ENCODE measurements around the gene PHF1.
"Not testable (repeated sequence)": the region's sequence is repeated elsewhere in the genome, so short reads cannot be mapped to it uniquely, and the experiment has no call there.

The PHF1 gene

DNA sequence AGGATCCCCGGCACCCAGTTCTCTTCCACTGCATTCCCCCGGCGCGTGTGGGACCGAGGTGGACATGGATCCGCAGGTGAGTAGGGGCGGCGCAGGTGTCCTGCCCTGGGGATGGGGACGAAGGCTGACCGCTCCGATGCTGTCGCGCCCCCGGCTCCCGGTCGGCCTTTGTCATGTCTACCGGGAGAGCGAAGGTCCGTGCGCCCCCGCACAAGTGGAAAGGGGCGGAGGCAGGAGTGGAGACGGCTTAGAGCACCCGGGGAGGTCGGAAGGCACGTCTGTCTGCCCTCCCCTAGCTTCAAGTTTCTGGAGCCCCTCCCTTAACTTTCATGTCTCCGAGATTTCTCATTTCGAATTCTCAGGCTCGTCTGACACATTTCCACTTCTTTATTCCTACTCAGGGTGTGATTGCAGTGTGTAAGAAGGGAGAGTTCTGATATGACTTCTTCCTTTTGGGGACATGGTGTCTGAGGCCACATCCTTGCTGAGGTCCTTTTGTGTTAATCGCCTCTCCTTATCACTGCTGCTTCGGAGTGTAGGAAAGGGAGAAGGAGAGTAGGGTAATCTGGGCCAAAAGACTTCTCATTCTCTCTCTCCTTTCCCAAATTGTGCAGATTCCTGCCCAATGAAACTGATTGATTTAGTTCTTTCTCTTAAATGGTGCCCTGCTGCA, 18.8 kb upstream of the PHF1 start:
- DNase-seq, result peak; percentile 68

DNA sequence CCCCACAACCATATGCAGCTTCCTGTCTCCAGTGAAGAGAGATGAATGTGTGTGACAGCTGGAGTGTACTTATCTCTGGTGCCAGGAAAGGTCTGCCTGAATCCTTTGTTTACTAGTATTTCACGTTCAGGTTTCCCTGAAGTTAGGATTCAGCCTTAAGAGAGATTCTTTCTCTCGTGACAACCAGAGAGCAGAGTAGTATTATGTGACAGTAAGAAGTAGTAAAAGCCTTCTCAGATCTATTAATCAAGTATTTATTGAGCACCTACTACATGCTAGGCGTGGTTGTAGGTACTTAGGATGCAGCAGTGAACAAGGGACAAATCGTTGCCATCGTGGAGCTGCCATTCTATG, 18.2 kb upstream of the PHF1 start:
- peak; percentile 68 for DNase-seq

DNA sequence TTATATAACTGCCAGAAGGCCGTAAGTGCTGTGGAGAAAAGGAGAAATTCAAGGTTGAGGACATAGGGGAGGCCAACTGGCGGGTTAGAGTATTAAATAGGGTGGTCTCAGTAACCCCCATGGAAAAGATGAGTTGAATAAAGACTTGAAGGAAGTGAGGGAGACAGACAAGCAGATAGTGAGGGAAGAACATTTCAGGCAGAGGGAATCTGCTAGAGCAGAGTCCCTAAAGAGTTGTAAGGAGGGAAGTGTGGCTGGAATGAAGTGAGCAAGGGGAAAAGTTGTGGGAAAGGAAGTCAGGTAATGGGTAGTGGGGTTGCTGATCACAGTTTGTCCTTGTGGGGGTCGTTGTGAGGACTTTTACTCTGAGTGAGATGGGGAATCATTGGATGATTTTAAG, 17.8 kb upstream of the PHF1 start:
- DNase-seq, result no peak

DNA sequence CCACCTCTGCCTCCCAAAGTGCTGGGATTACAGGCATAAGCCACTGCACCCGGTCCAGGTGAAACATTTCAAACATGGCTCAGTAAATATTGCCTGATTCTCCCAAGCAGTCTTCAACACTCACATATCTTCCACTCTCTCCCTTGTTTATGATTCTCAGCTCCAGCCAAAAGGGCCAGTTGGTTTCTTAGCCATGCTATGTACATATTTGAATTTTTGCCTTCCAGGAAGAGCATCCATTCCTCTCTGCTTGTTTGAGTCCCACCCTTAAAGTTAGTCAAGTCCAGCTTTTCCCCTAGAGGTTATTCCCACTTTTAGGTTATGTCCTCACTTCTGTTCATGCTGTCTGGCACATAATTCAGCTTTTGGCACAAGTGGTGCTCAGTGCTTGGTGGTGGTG, 13.3 kb upstream of the PHF1 start:
- DNase-seq, result no peak

DNA sequence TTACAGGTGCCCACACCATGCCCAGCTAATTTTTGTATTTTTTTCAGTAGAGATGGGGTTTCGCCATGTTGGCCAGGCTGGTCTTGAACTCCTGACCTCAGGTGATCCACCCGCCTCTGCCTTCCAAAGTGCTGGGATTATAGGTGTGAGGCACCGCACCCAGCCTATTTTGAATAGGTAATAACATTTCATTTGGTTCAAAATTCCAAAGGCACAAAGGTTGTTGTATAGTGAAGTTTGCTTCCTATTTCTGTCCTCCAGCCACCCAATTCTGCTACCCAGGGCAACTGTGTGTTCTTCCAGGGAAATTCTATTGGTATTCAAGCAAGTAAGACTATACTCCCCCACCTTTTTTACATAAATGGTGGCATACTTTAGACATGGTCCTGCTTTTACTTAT, 12.2 kb upstream of the PHF1 start:
- DNase-seq, result not testable (repeated sequence)

DNA sequence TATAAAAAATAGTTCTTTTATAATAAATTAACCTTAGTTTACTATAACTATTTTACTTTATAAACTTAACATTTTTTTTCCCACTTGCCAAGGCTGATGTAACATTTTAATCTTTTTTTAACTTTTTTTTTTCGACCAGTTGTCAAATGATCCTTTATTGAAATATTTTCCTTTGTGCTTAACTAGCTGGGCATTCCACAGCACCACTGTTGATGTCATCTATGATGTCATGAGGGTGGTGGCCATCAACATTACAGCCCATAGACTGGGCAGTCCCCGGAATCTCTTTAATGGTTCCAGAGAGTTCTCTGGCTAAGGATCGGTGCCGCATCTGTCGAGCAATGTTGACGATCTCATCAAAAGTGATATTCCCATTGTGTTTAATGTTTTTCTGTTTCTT, 10.9 kb upstream of the PHF1 start:
- DNase-seq, result not testable (repeated sequence)

DNA sequence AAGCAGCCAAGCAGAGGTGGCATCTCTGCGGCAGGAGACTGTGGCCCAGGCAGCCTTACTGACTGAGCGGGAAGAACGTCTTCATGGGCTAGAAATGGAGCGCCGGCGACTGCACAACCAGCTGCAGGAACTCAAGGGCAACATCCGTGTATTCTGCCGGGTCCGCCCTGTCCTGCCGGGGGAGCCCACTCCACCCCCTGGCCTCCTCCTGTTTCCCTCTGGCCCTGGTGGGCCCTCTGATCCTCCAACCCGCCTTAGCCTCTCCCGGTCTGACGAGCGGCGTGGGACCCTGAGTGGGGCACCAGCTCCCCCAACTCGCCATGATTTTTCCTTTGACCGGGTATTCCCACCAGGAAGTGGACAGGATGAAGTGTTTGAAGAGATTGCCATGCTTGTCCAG, 5.9 kb upstream of the PHF1 start:
- no peak for DNase-seq

DNA sequence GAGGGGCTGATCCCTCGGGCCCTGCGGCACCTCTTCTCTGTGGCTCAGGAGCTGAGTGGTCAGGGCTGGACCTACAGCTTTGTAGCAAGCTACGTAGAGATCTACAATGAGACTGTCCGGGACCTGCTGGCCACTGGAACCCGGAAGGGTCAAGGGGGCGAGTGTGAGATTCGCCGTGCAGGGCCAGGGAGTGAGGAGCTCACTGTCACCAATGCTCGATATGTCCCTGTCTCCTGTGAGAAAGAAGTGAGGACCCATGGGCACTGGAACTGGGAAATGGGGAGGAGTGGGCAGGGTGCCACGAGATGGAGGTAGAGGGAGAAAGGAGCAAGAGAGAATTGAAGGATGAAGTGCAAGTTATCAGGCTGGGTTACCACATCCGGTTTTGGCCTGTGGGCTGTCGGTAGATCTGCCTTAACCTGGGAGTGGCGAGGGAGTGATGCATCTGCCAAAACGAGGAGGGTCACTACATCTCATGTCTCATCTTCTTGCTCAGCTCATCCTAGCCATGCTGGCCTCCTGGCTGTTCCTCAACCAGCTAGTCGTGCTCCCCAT, 5.4 kb upstream of the PHF1 start:
- no peak for DNase-seq

DNA sequence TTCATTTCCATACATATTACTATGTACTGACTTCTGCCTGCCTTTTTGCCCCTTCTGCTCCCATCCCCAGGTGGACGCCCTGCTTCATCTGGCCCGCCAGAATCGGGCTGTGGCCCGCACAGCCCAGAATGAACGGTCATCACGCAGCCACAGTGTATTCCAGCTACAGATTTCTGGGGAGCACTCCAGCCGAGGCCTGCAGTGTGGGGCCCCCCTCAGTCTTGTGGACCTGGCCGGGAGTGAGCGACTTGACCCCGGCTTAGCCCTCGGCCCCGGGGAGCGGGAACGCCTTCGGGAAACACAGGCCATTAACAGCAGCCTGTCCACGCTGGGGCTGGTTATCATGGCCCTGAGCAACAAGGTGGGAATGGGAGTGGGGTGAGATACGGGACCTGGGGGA, 4.7 kb upstream of the PHF1 start:
- no peak for DNase-seq

DNA sequence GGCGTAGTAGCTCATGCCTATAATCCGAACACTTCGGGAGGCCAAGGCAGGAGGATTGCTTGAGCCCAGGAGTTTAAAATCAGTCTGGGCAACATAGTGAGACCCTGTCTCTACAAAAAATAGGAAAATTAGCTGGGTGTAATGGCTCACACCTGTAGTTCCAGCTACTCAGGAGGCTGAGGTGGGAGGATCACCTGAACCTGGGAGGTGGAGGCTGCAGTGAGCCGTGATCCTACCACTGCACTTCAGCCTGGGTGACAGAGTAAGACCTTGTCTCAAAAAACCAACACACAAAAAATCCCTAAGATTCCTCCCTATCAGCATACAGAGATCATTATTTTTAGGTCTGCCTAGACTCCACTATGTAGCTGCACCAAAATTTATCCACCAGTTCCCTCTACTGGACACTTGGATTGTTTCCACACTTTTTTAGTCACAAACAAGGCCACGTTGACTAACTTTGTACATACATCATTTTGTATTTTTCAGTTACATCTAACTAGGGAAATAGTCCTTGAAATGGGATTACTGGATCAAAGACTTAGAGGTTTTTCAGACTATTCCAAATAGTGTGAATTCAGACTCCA, 3.6 kb upstream of the PHF1 start:
- no peak for DNase-seq

DNA sequence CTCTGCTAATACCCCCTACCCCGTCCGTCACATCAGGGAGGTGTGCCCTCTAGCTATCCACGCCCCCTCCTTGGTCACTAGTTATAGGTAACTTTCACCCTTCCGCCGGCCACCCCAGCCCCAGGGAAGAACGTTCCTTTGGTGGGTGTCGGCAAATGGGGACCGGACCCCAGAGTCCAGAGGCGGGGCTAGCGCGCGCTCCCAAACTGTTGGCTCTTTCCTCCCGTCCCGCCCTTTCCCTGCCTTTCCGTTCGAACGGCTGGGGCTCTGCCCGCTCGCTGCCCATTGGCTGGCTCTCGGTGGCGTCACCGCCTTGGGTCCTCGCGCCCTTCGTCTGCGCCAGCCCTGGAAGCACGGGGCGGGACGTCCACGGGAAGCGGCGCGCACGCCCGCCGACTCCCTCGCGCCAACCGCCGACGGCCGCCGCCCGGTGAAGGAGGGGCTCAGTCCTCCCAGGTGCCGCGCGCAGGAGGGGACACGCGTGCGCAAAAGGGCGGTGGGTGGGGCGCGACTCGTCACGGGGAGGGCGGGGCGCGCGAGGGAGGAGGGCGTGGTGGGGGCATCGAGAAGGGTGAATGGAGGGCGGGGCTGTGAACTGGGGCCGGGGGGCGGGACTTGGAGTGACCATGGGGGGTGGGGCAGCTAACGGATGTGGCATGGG, 634 bp upstream of the PHF1 start:
- DNase-seq, result peak; percentile 100

DNA sequence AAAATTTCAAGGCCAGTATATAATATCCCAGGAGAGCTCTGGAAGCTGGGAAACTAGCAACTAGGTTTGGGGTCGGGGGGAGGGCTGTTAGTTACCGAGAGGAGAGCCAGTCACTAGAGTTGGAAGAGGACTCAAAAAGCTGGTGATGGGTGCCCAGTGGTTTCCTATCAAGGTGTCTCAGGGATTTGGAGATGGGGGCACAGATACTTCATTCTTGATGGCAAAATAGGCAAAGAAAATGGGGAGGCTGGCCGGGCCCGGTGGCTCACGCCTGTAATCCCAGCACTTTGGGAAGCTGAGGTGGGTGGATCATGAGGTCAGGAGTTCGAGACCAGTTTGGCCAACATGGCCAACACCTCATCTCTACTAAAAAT, 805 bp downstream of the PHF1 start:
- DNase-seq, result peak; percentile 40

DNA sequence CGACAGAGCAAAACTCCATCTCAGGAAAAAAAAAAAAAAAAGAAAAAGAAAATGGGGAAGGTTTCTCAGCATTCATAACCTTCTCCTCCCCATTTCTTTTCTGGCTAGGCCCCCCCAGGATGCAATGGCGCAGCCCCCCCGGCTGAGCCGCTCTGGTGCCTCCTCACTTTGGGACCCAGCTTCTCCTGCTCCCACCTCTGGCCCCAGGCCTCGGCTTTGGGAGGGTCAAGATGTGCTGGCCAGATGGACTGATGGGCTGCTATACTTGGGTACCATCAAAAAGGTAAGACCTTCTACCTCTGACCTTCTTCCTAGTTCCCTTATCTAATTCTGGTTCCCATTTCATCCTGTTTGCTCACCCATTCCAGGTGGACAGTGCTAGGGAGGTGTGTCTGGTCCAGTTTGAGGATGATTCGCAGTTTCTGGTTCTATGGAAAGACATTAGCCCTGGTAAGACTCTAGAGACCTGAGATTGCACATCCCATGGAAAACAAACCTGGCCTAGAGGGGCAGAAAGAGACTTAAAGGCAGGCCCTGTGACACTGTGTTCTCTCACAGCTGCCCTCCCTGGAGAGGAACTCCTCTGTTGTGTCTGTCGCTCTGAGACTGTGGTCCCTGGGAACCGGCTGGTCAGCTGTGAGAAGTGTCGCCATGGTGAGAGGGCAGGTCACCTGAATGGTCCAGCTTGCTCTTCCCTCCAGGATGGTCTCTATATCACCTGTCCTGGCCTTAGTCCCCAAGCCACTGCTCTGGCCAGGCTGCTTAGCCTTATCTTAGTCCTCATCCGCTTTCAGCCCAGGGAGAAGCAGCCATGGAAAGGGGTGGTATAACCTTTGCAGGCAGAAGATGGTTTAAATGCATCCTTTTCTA, 1.6 kb downstream of the PHF1 start:
- no peak for DNase-seq

DNA sequence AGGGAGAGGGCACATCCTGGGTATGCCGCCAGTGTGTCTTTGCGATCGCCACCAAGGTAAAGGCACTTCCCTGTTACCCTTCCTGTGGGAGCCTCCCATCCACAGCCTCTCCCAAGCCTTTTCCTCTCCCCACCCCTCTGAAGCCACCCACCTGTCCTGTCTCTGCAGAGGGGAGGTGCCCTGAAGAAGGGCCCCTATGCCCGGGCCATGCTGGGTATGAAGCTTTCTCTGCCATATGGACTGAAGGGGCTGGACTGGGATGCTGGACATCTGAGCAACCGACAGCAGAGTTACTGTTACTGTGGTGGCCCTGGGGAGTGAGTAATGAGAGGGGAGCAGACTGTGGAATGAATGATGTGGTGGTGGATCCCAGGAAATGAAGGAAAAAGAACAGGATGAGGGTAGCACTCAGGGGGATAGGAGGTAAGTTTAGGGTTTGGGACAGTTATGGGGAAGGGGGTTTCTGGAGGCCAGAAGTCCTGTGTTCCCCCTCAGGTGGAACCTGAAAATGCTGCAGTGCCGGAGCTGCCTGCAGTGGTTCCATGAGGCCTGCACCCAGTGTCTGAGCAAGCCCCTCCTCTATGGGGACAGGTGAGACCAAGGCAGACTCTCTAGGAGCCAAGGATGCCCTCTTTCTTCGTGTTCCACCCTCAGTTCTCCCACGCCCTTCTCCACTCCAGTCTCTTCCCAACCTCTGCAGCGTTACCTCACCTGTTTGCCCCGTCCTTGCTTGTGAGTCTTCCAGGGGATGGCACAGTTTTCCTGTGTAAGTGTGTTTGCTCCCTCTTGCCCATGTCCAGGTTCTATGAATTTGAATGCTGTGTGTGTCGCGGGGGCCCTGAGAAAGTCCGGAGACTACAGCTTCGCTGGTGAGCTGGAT, 2.7 kb downstream of the PHF1 start:
- DNase-seq, result no peak

DNA sequence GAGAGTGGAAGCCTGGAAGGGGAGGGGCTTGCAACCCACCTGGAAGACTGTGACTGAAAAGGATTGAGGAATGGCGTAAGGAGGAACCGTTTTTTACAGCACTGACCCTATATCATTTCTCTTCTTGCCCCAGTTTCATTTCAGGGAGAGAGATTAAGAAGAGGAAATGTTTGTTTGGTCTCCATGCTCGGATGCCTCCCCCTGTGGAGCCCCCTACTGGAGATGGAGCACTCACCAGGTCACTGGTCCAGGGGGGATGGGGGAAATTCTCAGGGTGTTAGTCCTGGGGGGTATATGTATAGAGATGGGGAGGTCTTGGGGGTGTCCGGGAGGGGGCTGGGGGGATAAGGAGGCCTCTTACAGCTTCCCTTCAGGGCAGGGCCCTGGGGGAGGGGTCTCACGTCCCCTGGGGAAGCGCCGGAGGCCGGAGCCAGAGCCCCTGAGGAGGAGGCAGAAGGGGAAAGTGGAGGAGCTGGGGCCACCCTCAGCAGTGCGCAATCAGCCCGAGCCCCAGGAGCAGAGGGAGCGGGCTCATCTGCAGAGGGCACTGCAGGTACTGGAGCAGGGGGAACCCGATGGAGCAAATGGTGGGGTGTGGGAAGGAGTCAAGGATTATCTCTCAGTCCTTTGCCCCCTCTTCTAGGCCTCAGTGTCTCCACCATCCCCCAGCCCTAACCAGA, 3.9 kb downstream of the PHF1 start:
- DNase-seq, result peak; percentile 62

DNA sequence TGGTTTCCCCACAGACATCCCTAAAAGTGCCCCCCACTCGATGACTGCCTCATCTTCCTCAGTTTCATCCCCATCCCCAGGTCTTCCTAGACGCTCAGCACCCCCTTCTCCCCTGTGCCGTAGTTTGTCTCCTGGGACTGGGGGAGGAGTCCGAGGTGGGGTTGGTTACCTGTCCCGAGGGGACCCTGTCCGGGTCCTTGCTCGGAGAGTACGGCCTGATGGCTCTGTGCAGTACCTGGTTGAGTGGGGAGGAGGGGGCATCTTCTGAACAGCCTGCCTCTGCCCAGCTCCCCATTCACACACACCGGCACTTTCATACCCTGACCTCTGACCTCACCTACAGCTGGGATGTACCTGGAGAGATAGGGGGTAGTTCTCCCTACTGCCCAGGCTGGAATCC, 5.0 kb downstream of the PHF1 start:
- DNase-seq, result no peak

DNA sequence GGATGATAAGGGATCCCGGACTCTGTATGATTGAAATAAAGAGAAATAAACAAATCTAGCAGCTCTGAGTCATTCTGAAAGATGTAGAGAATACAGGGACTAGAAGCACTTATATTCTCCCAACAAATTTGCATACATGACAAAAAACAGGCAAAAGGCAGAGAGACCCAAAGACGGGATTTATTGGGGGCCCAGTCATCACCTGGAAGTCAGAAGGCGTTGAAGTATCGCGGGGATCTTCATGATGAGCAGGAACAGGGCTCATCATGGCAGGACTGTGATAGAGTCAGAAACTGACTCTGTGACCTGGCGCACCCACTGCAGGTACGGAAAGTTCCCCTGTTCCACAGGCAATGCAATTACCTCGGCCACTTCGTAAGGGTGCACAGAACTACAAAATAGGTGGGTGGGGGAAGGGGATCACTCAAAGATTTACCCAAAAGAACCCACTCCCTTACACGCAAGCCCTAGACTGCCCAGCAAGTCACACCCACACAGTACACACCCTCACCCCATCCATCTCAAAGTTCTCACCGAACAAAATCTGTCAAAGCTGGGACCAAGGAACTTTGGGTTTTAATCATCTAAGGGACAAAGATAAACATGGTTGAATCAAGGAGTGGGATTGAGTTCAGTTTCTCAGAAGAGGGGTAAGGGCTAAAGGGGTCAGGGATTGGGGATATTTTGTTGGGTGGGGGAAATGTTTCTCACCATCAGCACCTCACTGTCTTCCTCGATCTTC, 5.7 kb downstream of the PHF1 start:
- no peak for DNase-seq

DNA sequence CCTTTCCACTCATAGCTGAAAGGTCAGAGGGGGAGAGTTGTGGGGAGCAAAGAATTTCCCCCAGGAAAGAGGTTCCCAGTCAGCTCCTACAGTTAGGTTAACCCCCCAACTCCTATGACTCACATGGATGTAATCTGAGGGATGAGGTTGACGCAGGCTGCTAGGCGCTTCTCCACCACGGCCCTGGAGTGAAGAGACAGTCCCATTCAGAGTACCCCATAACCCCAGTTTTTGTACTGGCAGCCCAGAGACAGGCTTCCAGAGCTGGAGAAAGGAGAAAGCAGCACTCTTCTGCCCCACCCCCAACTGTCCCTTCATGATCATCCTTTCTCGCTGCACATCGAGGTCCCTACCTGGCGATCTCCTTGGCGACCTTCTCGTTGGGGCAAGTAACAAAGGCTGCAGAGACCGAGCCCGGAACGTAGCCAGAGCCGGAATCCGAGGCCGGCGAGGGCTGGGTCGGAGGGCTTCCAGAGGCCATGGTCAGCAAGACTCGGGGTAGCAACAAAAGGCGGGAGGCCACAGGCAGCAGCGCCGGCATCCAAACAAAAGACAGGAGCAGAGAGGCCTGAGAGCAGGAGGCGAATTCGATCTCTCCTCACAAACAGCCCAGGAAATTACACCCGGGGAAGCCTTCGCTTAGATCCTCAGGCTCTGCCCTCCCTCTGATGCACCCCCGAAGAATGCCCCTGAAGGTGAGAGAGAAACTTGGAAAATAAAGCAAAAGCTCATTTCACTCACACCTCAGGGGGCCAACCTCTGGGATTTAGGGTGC, 6.5 kb downstream of the PHF1 start:
- DNase-seq, result no peak

DNA sequence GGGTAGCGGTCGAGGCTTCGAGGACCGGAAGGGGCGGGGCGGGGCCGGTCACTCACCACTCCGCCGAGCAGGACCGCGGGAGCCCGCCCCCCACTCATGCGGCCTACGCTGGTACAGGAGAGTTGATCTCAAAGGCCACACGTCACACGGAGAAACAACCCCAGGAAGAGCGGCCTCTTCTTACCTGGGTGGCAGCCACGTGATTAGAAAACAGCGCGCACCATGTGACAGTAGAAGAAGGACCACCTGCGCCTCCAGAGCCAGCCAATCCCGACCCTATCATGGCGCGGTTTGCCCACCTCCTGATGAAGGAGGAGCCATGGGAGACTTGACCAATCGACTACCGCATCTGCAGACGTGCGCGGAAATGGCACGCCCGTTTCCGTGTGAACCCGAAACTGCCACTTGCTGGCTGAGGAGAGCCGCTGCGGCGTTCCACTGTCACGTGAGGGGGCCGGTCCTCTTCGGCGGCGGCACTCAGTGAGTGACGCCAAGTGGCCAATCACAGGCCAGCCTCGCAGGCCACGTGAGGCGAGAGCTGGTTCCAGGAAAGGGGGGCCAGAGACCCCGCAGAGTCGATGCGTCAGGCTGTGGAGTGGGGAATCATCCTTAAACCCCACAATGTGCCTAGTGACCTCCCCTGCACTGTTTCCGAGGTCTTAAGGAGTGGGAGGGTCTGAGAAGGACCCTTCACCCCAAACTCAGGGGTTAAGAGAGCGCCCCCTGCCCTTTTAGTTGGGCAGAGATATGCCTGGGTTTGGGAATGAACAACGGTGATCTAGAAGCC, 7.3 kb downstream of the PHF1 start, which contains the start of gene CUTA:
TSS of gene CUTA (minus strand) at position 205 of the 787 bp plus-strand sequence. CDS start at position 98, 107 bp downstream.
- DNase-seq, result peak; percentile 100

Data from NCI-H82 (cell line).